ENCODE measurements around the gene ANKK1.

ANKK1 gene, protein sequence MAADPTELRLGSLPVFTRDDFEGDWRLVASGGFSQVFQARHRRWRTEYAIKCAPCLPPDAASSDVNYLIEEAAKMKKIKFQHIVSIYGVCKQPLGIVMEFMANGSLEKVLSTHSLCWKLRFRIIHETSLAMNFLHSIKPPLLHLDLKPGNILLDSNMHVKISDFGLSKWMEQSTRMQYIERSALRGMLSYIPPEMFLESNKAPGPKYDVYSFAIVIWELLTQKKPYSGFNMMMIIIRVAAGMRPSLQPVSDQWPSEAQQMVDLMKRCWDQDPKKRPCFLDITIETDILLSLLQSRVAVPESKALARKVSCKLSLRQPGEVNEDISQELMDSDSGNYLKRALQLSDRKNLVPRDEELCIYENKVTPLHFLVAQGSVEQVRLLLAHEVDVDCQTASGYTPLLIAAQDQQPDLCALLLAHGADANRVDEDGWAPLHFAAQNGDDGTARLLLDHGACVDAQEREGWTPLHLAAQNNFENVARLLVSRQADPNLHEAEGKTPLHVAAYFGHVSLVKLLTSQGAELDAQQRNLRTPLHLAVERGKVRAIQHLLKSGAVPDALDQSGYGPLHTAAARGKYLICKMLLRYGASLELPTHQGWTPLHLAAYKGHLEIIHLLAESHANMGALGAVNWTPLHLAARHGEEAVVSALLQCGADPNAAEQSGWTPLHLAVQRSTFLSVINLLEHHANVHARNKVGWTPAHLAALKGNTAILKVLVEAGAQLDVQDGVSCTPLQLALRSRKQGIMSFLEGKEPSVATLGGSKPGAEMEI

DNA sequence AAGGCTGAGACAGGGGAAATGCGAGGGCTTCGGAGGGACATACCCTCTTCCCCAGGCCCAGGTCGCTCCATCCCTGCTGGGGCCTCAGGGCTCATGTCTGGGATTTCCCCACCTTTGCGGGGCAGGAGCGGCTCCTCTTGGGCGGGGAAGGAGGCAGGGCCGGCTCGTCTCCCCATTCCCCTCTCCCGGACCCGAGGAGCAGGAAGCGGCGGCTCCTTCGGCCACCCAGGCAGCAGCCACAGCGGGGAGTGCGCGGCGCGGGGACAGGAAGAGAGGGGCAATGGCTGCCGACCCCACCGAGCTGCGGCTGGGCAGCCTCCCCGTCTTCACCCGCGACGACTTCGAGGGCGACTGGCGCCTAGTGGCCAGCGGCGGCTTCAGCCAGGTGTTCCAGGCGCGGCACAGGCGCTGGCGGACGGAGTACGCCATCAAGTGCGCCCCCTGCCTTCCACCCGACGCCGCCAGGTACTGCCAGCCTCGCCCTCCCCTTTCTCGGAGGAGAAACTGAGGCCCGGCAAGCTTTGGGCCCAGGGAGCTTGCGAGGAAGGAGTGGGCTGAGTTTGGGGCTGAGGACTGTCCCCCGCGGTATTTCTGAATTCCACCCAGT lies at the start of gene ANKK1:
TSS of gene ANKK1 (plus strand) at position 175 of the 607 bp plus-strand sequence. CDS start at position 281, 106 bp downstream.
- TF ChIP-seq, protein P1, sequence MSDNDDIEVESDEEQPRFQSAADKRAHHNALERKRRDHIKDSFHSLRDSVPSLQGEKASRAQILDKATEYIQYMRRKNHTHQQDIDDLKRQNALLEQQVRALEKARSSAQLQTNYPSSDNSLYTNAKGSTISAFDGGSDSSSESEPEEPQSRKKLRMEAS (IDR thresholded peaks at IDR 0.05), result no peak
- TF ChIP-seq ZBTB7A (IDR thresholded peaks at IDR 0.05; ENCODE audit: low read depth) (no peak), TAF1 (IDR thresholded peaks at IDR 0.05; ENCODE audit: low read depth) (no peak), YY1 (IDR thresholded peaks at IDR 0.05; ENCODE audit: low read depth) (no peak), TEAD4 (IDR thresholded peaks at IDR 0.05) (no peak), FOXM1 (IDR thresholded peaks at IDR 0.05; ENCODE audit: borderline replicate concordance, low read depth) (no peak), CREB1 (IDR thresholded peaks at IDR 0.05; ENCODE audit: low read depth) (no peak), EP300 (IDR thresholded peaks at IDR 0.05; ENCODE audit: borderline replicate concordance) (no peak), CEBPB (IDR thresholded peaks at IDR 0.05) (no peak), TCF12 (IDR thresholded peaks at IDR 0.05; ENCODE audit: low read depth) (no peak), NFIC (IDR thresholded peaks at IDR 0.05) (no peak), EGR1 (IDR thresholded peaks at IDR 0.05) (no peak), RAD21 (IDR thresholded peaks at IDR 0.05; ENCODE audit: low read depth) (no peak), USF1 (IDR thresholded peaks at IDR 0.05) (no peak)
- TF ChIP-seq, protein P2, sequence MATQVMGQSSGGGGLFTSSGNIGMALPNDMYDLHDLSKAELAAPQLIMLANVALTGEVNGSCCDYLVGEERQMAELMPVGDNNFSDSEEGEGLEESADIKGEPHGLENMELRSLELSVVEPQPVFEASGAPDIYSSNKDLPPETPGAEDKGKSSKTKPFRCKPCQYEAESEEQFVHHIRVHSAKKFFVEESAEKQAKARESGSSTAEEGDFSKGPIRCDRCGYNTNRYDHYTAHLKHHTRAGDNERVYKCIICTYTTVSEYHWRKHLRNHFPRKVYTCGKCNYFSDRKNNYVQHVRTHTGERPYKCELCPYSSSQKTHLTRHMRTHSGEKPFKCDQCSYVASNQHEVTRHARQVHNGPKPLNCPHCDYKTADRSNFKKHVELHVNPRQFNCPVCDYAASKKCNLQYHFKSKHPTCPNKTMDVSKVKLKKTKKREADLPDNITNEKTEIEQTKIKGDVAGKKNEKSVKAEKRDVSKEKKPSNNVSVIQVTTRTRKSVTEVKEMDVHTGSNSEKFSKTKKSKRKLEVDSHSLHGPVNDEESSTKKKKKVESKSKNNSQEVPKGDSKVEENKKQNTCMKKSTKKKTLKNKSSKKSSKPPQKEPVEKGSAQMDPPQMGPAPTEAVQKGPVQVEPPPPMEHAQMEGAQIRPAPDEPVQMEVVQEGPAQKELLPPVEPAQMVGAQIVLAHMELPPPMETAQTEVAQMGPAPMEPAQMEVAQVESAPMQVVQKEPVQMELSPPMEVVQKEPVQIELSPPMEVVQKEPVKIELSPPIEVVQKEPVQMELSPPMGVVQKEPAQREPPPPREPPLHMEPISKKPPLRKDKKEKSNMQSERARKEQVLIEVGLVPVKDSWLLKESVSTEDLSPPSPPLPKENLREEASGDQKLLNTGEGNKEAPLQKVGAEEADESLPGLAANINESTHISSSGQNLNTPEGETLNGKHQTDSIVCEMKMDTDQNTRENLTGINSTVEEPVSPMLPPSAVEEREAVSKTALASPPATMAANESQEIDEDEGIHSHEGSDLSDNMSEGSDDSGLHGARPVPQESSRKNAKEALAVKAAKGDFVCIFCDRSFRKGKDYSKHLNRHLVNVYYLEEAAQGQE (IDR thresholded peaks at IDR 0.05; ENCODE audit: low read depth), result no peak

DNA sequence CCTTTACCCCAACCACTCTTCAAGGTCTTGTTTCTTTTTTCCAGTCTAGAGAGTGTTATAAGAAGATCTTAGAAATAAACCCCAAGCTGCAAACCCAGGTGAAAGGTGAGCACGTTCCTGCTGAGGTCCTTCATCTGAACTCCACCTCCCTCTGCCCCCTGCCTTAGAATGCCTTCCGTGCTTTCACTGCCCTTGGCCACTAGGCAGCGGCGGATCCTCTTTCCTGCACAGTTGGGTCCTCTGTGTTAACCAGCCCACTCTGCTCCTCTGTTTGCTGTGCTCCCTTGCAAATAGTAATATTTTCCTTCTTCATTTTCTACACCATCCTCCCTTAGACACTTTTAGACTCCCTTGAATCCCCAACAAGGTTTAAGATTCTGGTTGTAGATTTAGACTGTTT lies 48.8 kb upstream of the ANKK1 start:
- no peak for TF ChIP-seq TEAD4 (IDR thresholded peaks at IDR 0.05)
- no peak for TF ChIP-seq FOXM1 (IDR thresholded peaks at IDR 0.05; ENCODE audit: borderline replicate concordance, low read depth)
- TF ChIP-seq USF1 (IDR thresholded peaks at IDR 0.05), result no peak
- no peak for TF ChIP-seq TCF12 (IDR thresholded peaks at IDR 0.05; ENCODE audit: low read depth)
- no peak for TF ChIP-seq NFIC (IDR thresholded peaks at IDR 0.05)
- TF ChIP-seq CEBPB (IDR thresholded peaks at IDR 0.05), result no peak
- TF ChIP-seq TAF1 (IDR thresholded peaks at IDR 0.05; ENCODE audit: low read depth), result no peak
- TF ChIP-seq, protein P1 (IDR thresholded peaks at IDR 0.05), result no peak
- no peak for TF ChIP-seq EGR1 (IDR thresholded peaks at IDR 0.05)
- no peak for TF ChIP-seq RAD21 (IDR thresholded peaks at IDR 0.05; ENCODE audit: low read depth)
- TF ChIP-seq CREB1 (IDR thresholded peaks at IDR 0.05; ENCODE audit: low read depth), result no peak
- no peak for TF ChIP-seq EP300 (IDR thresholded peaks at IDR 0.05; ENCODE audit: borderline replicate concordance)
- TF ChIP-seq, protein P2 (IDR thresholded peaks at IDR 0.05; ENCODE audit: low read depth), result no peak
- no peak for TF ChIP-seq YY1 (IDR thresholded peaks at IDR 0.05; ENCODE audit: low read depth)
- no peak for TF ChIP-seq ZBTB7A (IDR thresholded peaks at IDR 0.05; ENCODE audit: low read depth)

DNA sequence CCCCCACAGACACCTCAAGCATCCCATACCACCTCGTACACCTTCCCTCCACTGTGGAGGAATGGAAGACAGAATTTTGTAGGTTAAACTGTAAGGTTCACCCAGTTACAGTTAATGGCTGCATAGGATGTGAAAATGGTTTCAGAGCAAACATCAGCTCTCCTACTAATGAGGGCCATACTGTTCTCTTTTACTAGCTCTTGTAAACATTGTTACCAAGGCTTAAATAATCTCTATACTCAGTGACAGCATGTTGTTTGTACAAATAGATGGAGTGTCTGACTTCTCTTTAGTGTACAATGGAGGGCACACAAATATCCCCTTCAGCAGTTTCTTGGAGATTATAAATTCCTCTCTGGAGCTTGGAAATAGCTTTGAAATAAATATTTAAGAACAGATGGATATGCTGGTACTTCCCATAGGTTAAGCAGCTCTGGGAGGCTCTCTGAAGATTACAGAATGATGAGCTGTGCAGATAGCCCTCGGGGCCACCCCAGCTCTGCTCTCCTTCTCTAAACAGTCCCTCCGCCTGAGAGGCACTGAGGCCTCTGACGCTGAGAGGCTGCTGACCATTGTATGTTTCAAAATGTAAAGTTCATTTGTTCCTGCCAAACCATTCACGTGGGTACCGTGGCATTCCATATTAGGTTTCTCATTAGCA lies 47.5 kb upstream of the ANKK1 start:
- TF ChIP-seq USF1 (IDR thresholded peaks at IDR 0.05), result no peak
- TF ChIP-seq TAF1 (IDR thresholded peaks at IDR 0.05; ENCODE audit: low read depth), result no peak
- TF ChIP-seq RAD21 (IDR thresholded peaks at IDR 0.05; ENCODE audit: low read depth), result no peak
- TF ChIP-seq YY1 (IDR thresholded peaks at IDR 0.05; ENCODE audit: low read depth), result no peak
- no peak for TF ChIP-seq ZBTB7A (IDR thresholded peaks at IDR 0.05; ENCODE audit: low read depth)
- no peak for TF ChIP-seq TEAD4 (IDR thresholded peaks at IDR 0.05)
- TF ChIP-seq, protein P2 (IDR thresholded peaks at IDR 0.05; ENCODE audit: low read depth), result no peak
- no peak for TF ChIP-seq CREB1 (IDR thresholded peaks at IDR 0.05; ENCODE audit: low read depth)
- TF ChIP-seq EGR1 (IDR thresholded peaks at IDR 0.05), result no peak
- TF ChIP-seq EP300 (IDR thresholded peaks at IDR 0.05; ENCODE audit: borderline replicate concordance), result no peak
- no peak for TF ChIP-seq CEBPB (IDR thresholded peaks at IDR 0.05)
- no peak for TF ChIP-seq FOXM1 (IDR thresholded peaks at IDR 0.05; ENCODE audit: borderline replicate concordance, low read depth)
- TF ChIP-seq, protein P1 (IDR thresholded peaks at IDR 0.05), result no peak
- no peak for TF ChIP-seq NFIC (IDR thresholded peaks at IDR 0.05)
- no peak for TF ChIP-seq TCF12 (IDR thresholded peaks at IDR 0.05; ENCODE audit: low read depth)

All from Ishikawa (cell line).